ENCODE results near the gene SLC22A1.
"Not testable (repeated sequence)": the region's sequence is repeated elsewhere in the genome, so short reads cannot be mapped to it uniquely, and the experiment has no call there.

Gene SLC22A1

GRCh38 chr6:160095146-160095845 is 26.3 kb upstream of the SLC22A1 start:
- no peak for DNase-seq

DNA sequence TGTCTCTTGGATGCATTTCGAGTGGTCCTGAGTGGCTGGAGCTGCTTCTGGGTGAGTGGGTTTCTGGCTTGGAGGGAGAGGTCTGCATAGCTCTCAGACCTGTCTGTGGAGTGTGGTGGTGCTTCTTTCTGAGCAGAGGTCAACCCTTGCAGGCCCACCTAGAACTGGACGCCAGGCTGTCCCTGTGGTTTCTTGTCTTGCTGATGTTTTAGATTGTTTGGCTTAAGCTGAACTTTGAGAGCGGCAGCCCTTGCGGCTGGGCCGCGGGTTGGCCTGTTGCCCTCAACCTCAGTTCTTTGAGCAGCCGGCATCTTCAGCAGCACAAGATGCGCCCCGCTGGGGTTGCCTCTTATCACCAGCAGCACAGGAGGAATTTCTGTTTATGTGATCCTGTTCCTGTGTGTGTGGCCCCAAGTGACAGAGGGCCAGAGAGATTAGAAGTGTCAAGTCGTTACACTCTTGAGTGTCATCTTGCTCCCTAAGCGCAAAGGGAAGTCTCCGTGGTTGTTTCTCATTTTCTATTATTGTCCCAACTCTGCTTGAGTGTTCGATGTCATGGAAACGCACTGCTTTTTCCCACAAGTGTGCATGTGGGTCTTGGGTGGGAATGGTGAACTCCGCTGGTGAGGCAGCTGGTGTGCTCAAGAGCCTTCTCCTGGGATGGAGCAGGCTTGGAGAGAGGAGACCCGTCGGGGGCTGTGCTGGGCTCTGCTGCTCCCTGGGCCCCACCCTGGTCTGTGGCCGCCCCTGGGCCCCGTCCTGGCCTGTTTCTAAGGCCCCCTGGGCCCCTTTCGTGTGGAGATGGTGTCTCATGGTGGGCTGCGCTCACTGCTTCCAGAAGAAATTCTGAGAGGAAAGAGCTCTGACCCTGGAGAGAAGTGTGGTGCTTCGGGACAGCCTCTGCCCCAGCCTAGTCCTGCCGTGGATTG is 20.1 kb upstream of the SLC22A1 start:
- DNase-seq = no peak

GRCh38 chr6:160102399-160102798 is 19.2 kb upstream of the SLC22A1 start:
- no peak for DNase-seq

- DNase-seq = no peak
Observed at GRCh38 chr6:160102956-160103824, 18.4 kb upstream of the SLC22A1 start.

DNA sequence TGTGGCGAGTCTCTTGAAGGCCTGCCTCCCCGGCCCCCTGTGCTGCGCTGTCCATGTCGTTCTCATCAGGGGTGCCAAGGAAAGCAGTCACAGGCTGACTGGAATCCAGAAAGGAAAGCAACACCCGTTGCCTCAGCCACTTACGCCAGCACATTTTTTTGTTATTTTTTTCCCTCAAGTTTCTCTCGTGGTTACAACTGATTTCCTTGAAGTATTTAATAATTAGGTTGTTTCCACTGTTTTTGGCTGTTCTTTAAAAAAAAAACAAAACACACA is 17.9 kb upstream of the SLC22A1 start:
- DNase-seq = no peak

DNA sequence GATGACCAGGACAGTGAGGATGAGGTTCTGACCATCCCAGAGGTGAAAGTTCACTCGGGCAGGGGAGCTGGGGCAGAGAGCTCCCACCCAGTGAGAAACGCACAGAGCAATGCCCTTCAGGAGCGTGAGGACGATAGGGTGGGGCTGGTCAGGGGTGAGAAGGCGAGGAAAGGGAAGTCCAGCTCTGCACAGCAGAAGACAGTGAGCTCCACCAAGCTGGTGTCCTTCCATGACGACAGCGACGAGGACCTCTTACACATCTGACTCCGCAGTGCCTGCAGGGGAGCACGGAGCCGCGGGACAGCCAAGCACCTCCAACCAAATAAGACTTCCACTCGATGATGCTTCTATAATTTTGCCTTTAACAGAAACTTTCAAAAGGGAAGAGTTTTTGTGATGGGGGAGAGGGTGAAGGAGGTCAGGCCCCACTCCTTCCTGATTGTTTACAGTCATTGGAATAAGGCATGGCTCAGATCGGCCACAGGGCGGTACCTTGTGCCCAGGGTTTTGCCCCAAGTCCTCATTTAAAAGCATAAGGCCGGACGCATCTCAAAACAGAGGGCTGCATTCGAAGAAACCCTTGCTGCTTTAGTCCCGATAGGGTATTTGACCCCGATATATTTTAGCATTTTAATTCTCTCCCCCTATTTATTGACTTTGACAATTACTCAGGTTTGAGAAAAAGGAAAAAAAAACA is 16.6 kb upstream of the SLC22A1 start:
- no peak for DNase-seq

DNA sequence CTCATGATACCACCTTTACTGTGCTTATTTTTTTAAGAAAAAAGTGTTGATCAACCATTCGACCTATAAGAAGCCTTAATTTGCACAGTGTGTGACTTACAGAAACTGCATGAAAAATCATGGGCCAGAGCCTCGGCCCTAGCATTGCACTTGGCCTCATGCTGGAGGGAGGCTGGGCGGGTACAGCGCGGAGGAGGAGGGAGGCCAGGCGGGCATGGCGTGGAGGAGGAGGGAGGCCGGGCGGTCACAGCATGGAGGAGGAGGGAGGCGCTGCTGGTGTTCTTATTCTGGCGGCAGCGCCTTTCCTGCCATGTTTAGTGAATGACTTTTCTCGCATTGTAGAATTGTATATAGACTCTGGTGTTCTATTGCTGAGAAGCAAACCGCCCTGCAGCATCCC is 15.6 kb upstream of the SLC22A1 start:
- no peak for DNase-seq

GRCh38 chr6:160106701-160107100 is 14.9 kb upstream of the SLC22A1 start:
- no peak for DNase-seq

GRCh38 chr6:160108077-160108476 is 13.5 kb upstream of the SLC22A1 start:
- no peak for DNase-seq

- no peak for DNase-seq
Observed at GRCh38 chr6:160110586-160111123, 11.0 kb upstream of the SLC22A1 start.

DNA sequence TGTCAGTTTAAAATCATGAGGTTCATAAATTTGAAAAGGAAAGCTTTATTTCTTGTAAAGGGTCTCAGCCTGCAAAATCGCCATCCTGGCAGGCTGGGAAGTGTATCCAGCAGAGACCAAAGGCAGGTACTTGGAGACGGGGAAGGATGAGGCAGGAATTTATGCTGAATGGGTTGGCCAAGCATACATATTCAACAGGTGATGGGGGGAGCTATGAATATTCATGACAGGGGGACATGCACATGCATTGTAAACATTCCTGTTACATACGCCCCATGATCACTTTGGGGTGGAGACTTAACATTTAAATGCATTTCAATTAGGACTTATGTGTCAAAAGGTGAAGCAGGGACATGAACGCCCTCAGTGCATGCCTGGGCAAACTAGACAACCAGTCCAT is 9.8 kb upstream of the SLC22A1 start:
- DNase-seq = no peak

- no peak for DNase-seq
Observed at GRCh38 chr6:160112628-160113299, 8.9 kb upstream of the SLC22A1 start.

GRCh38 chr6:160114536-160114935 is 7.1 kb upstream of the SLC22A1 start:
- DNase-seq = not testable (repeated sequence)

DNA sequence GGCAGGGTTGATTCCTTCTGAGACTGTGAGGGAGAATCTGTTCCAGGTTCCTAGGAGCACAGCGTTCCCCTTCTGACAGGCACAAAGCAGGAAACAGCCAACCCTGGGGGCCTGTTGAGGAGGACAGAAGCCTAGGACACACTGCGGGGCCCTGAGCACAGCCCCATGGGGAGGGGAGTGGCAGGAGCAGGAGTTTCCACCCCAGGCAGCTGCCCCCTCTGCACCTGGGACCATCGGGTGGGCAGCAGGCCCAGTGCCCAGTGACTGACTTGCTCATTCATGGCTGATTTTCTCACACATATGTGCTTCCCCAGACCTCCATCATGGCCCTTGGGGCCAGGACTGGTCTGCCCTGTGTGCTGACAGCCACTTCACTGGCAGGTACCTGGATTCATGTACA is 6.2 kb upstream of the SLC22A1 start:
- DNase-seq = no peak

DNA sequence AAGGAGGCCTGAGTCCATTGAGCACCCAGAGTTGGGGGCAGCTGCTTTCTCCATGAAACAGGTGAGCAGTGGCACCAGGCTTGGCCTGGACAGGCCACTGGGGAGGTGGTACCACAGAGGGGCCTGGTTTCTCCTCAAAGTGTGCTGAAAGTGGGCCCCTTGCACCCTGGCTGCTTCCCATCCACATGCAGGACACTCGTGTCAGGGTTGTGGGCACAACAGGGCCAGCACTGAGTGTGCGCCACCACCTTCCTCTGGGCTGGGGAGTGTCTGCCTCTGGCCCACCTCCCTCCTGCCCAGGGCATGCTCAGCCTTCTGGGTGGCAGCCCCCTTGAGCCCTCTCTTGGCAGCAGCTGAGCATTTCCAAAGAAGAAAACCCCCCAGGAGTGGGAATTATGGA is 5.2 kb upstream of the SLC22A1 start:
- no peak for DNase-seq

- no peak for DNase-seq
Observed at GRCh38 chr6:160117137-160117536, 4.5 kb upstream of the SLC22A1 start.

GRCh38 chr6:160118620-160119229 is 2.9 kb upstream of the SLC22A1 start:
- DNase-seq = no peak

DNA sequence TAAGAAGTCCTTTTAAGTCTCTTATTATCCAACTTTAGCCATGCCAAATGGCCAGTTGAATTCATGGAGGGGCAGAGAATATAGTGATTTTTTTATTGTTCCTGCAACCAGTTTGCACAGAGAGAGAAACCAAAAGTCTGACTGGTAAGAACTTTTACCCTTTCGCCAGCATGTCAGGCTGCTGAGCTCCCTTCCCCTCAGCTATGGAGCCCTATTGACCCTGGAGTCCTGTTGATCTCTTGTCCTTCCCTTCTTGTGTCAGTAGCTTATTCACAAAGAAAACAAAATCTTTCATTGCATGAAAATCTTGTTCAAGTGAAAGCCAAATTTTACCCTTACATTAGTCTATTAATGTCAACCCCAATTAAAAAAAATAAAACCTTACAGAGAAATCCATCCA is 1.5 kb upstream of the SLC22A1 start:
- DNase-seq = no peak

DNA sequence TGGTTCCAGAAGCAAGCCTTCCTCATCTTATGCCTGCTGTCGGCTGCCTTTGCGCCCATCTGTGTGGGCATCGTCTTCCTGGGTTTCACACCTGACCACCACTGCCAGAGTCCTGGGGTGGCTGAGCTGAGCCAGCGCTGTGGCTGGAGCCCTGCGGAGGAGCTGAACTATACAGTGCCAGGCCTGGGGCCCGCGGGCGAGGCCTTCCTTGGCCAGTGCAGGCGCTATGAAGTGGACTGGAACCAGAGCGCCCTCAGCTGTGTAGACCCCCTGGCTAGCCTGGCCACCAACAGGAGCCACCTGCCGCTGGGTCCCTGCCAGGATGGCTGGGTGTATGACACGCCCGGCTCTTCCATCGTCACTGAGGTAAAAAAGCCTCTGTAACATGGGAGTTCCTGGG is 366 bp downstream of the SLC22A1 start:
- DNase-seq = no peak

DNA sequence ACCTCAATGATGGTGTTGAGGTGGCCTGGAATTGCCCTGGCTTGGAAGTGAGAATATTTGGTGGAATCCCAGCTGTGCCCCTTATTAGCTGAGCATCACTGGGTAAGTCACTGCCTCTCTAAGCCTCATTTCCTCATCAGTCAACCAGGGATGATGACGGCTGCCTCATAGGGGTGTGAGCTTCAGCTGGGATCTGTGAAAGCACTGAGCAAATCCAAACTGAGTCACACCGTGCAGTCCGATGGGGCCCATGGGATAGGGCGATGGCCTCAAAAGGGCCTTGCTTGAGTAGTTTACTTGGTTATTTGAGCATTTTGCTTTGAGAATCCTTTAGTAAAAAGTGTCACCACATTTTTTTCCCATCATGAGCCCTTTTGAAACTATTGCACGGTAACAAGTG is 1.1 kb downstream of the SLC22A1 start:
- no peak for DNase-seq

GRCh38 chr6:160124007-160124406 is 2.4 kb downstream of the SLC22A1 start:
- DNase-seq = no peak

DNA sequence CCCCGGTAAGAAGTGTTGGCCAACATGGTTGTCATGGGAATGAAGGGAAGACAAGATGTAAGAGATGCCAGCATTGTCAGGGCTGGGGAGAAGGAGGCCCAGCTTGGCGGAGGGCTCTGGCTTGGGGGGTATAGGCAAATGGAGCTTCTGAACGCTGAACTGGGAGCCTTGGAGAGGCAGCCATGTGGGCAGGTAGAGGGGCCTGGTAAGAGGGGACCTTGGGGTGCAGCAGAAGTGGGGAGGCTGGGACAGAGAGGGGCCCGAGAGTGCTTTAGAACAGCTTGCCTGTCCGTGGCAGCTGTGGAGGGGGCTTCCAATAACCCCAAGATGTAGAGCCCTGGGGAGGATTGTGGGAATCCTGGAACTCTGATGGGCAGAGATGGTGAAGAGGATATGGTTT is 3.0 kb downstream of the SLC22A1 start:
- DNase-seq = no peak

Data from cerebellar nuclear complex (tissue), 1 donor.